HG02943 (cell line): Measurements from ENCODE around the gene KRTAP5-7.

Experiments used
- ATAC-seq: cut with Tn5 transposase; IDR thresholded peaks from one replicate; pipeline ENCODE4 v1.9.1; 2021; ENCODE audit warnings: mild to moderate bottlenecking, low read depth, moderate library complexity; ENCODE audit not compliant: unreplicated experiment

KRTAP5-7 gene

GRCh38 chr11:71495286-71496230, 31.5 kb upstream of the KRTAP5-7 start:
- ATAC-seq, result no peak

DNA sequence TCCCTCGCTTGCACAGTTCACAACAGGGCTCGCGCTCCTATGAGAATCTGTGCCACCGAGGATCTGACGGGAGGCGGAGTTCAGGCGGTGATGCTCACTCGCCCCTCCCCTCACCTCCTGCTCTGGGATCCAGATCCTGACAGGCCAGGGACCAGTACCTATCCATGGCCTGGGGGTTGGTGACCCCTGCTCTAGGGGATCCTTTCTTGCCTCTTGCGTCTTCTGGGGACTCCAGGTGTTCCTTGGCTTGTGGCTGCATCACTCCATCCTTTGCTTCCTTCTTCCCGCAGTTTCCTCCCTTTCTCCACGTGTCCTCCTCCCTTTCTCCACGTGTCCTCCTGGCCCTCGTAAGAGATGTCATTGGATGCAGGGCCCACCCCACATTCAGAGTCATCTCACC, 30.6 kb upstream of the KRTAP5-7 start:
- ATAC-seq, result no peak

- ATAC-seq, result no peak
These were observed 29.0 kb upstream of the KRTAP5-7 start for GRCh38 chr11:71498091-71498490.

DNA sequence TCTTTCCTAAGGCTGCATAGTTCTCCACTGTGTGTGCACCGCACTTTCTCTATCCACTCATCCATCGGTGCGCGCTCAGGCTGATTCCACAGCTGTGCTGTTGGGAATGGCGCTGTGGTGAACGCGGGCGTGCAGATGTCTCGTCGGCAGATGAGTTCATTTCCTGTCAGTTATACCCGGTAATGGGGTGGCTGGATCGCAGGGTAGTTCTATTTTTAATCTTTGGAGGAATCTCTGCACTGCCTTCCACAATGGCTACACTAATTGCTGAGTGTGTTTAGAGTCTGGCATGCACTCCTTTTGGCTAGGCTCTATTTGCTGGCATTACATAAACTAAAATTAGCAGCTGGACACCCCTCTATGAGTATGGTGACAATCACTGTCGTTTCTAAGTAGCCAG, 27.9 kb upstream of the KRTAP5-7 start:
- no peak for ATAC-seq

DNA sequence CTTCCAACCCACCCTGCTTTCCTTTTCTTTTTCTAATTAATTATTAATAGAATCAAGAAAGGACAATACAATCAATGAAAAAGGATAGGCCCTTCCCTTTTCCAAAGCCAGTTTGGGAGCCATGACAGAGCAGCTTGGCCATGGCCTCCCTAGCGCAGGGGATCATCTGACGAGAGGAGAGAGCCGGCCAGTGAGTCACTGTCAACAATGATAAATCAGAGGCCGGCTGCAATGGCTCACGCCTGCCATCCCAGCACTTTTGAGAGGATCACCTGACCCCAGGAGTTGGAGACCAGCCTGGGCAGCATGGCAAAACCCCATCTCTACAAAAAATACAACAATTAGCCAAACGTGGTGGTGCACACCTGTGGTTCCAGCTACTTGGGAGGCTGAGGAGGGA, 27.5 kb upstream of the KRTAP5-7 start:
- ATAC-seq, result no peak

- ATAC-seq, result no peak
These were observed 26.5 kb upstream of the KRTAP5-7 start for GRCh38 chr11:71500601-71501021.

DNA sequence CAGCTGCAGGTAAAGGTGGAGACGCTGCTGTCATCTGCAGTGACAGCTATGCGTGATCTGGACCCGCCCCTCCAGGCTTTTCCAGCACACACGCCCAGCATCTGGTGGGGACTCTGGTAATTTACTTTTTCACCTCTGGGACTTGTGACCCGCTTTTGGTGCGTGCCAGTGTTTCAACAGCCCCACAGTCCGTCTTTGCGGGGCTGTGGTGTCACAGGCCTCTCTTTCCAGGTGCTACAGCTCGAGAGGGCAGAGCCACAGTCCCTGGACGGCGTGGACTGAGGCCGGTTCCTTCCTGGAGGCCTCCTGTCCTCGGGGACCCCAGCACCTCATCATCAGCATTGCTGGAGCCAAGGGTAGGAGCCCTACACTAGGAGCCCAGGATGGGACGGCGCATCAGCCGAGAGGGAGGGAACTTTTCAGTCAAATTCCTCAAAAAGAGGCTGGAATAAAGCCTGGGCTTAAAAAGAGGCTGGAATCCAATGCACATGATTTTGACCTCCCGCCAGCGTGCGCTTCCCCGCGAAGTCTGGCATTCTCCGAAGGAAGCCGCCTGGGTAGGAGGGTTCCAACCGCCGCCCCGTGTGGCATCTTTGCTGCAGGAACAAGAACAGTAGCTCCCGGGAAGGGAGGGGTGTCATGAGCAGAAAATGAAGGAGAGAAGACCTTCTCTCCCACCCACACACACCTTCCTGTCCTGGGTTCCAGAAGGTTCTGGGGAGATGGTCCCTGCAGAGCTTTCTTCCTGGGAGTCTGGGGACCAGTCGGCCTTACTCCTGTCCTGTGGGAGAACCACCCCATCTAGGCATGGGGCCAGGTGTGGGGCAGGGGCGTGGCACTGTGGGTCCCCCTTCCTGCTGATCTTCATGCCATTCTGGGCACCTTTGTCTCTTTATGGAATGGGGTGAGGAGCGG, 25.7 kb upstream of the KRTAP5-7 start:
- ATAC-seq, result no peak

DNA sequence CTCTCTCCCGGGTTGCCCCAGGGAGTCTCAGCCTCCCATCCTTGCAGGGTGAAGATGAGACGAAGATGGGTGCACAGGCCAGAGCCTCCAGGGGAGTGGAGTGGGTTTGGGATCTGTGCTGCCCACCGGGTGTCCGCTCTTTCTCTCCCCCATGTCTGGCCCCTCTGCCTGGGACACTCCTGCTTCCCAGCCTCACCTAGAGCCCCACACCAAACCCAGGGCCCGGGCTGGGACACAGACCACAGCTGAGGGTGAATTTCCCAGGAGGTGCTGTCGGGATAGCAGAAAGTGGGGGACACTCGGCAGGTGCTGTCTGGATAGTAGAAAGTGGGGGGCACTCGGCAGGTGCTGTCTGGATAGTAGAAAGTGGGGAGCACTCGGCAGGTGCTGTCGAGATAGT, 25.0 kb upstream of the KRTAP5-7 start:
- no peak for ATAC-seq

DNA sequence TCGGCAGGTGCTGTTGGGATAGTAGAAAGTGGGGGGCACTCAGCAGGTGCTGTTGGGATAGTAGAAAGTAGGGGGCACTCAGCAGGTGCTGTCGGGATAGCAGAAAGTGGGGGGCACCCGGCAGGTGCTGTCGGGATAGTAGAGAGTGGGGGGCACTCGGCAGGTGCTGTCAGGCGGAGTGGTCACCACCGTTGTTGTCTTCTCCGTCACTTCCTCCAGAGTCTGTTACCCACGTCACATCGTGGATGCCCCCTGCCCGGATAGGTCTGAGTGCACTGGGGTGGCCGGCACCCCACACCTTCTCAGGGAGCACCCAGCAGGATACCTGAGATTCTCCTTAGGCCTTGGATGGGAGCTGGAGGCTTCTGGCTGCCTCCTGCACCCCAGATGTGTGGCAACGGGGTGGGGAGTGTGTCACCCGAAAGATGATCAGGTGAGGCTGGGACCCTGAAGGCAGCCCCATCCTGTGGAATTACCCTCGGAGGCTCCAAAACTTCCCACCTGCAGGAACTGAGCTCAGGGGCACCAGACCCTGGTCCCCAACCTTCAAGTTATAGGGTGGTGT, 24.1 kb upstream of the KRTAP5-7 start:
- no peak for ATAC-seq

- no peak for ATAC-seq
These were observed 22.5 kb upstream of the KRTAP5-7 start for GRCh38 chr11:71504531-71504930.

DNA sequence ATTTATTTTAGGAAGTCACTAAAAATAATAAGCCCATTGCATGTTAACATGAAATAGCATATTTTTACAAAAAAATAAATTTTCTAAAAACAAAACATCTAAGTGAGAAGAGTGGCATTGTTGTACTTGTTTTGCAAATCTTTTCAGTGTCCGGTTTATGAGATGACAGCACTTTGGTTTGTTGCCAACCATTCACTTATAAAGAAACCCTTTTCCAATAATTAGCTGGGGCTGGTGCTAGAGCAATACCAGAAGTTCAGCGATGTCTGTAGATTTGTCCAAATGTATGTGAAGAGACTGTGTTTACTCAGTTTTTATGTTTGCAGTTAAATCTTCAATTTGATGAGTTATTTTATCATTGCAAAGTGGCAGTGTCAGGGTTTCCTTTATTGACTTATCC, 22.1 kb upstream of the KRTAP5-7 start:
- ATAC-seq, result no peak

- no peak for ATAC-seq
These were observed 21.3 kb upstream of the KRTAP5-7 start for GRCh38 chr11:71505781-71506180.

- no peak for ATAC-seq
These were observed 20.0 kb upstream of the KRTAP5-7 start for GRCh38 chr11:71507102-71507501.

DNA sequence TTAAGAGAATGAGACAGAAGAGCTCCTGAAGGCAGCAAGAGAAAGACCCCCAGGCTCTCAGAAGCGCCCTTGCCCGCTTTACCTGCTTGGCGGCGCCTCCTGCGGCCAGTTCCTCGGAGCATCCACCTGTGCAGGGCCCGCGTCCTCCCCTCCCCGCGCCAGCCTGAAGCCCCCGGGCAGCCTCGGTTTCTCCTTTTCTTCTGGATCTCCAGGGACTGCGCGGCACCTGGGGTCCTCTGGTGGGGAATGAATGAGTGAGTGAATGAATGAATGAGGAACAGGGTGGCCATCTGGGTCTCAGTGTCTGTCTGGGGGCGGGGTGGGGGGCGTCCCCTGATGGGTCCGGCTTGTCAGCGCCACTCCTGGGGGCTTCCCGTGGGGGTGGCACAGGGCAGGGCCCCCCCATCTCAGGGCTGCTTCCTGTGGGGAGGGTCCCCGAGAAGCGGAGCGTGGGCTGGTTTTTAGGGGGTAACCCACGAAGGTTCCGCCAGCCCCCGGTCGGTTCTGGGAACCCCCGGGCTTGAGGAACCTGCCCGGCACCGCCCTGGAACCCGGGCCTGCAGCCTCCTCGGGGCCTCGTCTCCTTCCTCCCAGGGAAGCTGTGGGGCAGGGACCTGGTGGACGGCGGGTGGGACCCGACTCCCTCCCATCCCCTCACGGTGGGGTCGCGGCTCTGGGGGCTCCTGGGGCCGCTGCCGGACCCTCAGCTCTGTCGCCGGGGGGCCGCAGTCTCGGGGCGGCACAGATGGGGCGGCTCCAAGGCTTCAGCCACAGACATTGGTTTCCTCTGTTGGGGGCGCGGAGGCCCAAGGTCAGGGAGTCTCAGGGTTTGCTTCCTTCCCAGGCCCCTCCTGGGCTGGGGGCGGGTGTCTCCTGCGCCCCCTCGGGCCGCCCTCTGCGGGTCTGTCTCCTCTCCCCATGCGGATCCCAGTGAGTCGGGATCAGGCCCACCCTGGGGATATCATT, 8.3 kb upstream of the KRTAP5-7 start:
- no peak for ATAC-seq

GRCh38 chr11:71519546-71519945, 7.5 kb upstream of the KRTAP5-7 start:
- ATAC-seq, result no peak

DNA sequence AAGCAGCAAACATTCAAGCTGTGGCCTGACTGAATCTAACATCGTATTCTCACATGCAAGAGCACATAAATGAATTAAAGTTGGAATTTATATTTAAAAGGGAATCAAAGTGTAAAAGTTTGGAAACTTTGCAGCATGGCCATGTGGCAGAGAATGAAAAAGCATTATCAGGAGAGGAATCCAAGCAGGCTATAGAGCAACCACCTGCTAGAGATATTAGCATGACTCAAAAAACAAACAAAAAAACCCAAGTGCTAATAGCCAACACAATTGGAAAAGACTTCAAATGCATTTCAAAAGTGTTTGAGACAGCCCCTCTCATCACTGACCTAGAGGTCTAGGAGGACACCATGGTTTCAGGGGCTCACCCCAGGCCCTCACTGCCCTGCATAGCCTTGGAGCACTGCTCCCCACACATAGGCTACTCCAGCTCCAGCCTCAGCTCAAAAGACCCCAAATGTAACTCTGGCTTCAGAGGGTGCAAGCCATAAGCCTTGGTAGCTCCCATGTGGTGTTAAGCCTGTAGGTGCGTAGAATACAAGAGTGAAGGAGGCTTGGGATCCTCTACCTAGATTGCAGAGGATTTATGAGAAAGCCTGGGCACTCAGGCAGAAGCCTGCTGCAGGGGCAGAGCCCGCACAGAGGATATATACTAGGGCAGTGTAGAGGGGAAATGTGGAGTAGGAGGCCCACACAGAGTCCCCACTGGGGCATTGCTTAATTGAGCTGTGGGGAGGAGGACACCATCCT, 1.7 kb upstream of the KRTAP5-7 start:
- no peak for ATAC-seq

DNA sequence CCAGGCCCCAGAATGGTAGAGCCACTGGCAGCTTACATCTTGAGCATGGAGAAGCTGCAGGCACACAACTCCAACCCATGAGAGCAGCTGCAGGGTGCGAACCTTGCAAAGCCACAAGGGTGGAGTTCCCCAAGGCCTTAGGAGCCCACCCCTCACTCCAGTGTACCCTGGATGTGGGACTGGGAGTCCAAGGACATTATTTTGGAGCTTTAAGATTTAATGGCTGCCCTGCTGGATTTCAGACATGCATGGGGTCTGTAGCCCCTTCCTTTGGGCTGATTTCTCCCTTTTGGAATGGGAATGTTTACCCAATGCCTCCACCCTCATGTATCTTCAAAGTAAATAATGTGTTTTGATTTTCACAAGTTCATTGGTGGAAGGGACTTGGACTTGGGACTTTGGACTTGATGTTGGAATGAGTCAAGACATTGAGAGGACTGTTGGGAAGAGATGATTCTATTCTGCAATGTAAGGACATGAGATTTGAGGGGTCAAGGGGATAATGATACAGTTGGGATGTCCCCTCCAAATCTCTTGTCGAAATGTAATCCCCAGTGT, 1.1 kb upstream of the KRTAP5-7 start:
- no peak for ATAC-seq

- no peak for ATAC-seq
These were observed 626 bp downstream of the KRTAP5-7 start for GRCh38 chr11:71527576-71528210.
